HG02884 (cell line): ENCODE results near the gene MCF2L.

ENCODE experiments used
- ATAC-seq: cut with Tn5 transposase; IDR thresholded peaks from one replicate; pipeline ENCODE4 v1.9.1; 2021; ENCODE audit warnings: mild to moderate bottlenecking, moderate library complexity; ENCODE audit not compliant: unreplicated experiment

MCF2L gene

GRCh38 chr13:112977091-112977490 lies 8.1 kb downstream of the MCF2L start:
- ATAC-seq: no peak

DNA sequence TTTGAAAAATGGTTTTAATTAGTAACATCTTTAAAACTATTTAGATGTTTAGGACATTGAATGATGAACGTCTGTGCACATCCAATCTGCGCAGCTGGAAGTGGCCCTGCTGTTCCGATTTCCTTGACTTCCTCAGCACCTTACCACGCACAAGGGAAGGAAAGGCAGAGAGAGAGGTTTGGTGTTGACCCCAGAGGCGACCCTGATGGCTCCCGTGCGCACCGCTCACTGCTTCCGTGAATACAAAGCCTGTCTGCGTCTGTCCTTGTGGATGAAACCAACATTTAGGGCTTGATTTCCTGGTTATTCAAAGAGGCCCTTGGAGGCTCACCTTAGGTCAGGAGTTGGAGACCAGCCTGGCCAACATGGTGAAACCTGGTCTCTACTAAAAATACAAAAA lies 8.5 kb downstream of the MCF2L start:
- no peak for ATAC-seq

DNA sequence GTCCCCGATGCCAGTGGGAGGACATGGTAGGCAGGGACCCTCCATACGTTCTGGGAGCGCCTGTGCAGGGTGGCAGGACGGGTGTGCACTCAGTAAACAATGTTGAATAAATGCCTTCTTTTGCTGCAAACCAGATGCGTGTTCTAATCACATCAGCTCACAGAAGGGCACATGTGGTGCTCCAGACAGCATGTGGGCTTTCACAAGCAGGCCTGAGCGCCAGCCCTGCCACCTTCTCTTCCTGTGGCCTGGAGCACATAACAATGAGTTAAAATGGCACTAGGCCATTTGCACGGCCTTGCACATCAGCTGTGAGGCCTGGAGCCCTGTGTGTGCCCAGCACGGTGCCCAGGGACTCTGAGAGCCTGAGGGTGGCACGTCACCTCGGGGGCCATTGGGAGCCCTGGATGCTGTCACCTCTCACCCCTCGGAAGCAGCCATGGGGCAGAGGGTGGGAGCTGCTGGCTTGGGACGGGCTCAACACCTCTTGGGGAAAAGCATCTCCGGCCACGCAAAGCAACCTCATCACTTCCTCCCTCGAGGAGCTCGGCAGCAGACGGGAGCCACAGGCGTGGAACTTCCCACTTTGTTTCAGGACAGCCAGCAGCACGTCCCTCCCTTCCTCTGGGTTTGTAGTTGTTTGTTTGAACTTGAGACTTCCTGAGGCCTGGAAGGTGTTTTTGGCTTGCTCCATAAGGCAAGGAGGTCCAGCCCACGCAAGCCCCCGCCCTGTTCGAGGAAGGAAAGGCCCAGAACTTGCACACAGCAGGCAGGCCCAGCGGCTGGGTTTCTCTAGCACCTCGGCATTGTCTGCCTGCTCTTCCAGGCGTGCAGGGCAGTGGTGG lies 9.8 kb downstream of the MCF2L start:
- no peak for ATAC-seq

- ATAC-seq: no peak
Measured at GRCh38 chr13:112979406-112979902, 10.4 kb downstream of the MCF2L start.

DNA sequence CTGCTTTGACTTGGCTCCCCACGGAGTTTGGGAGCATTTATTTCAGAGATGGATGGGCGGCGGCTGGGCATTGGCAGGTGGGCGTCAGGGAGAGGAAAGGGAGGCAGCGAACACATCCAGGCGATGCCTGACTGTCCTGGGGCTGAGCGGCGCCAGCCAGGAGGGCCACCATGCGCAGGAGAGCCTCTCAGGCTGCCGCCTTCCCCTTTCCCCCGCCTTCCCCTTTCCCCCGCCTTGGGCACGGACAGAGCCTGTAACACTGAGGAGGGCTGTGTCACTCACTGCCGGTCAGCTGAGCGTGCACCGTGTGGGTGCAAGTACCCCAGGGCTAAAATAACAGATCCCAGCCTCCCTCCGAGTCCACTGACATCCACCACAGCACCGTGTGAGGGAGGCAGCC lies 11.4 kb downstream of the MCF2L start:
- ATAC-seq: no peak

- ATAC-seq: no peak
Measured at GRCh38 chr13:112981451-112981850, 12.4 kb downstream of the MCF2L start.

- ATAC-seq: no peak
Measured at GRCh38 chr13:112982281-112983041, 13.4 kb downstream of the MCF2L start.

- ATAC-seq: no peak
Measured at GRCh38 chr13:112983042-112983305, 14.0 kb downstream of the MCF2L start.

DNA sequence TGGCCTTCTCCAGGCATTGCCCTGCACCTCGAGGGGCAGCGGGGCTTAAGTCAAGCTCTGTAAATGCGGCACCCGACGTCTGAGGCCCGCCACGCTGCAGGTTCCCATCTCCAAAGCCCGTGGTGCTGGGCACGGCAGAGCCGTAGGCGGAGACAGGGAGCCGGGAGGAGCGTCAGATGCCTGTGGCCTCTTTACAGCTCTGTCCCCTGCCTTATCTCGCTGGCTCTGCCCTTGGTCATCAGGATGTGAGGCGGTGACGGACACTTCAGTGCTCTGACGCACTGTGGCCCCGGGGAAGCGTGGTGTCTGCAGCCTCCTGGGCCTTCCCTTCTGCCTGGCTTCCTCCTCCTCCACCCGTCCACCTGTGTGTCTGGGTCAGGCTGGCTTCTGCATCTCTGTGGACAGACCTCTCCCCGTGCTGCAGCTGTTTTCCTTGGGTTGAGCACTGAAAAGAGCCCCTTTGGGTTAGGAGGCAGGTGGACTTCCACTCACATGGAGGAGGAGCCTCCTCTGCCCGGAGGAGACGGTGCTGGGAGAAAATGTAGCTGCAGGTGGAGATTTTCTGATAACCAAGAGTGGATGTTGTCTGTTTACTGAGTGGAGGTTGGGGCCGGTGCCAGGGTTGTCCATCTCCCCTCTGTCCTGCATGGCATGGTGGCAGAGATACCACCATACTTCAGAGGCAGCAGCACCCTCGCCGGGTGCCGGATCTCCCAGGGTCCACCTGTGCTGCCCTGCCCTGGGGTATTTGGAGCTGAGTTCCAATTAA lies 14.6 kb downstream of the MCF2L start:
- ATAC-seq: no peak

- ATAC-seq: no peak
Measured at GRCh38 chr13:112984501-112984900, 15.5 kb downstream of the MCF2L start.

GRCh38 chr13:112984954-112985802 lies 16.2 kb downstream of the MCF2L start:
- ATAC-seq: no peak

GRCh38 chr13:112985803-112986408 lies 16.9 kb downstream of the MCF2L start:
- ATAC-seq: no peak

- no peak for ATAC-seq
Measured at GRCh38 chr13:112986470-112986869, 17.5 kb downstream of the MCF2L start.

GRCh38 chr13:112986946-112987681 lies 18.1 kb downstream of the MCF2L start:
- no peak for ATAC-seq

DNA sequence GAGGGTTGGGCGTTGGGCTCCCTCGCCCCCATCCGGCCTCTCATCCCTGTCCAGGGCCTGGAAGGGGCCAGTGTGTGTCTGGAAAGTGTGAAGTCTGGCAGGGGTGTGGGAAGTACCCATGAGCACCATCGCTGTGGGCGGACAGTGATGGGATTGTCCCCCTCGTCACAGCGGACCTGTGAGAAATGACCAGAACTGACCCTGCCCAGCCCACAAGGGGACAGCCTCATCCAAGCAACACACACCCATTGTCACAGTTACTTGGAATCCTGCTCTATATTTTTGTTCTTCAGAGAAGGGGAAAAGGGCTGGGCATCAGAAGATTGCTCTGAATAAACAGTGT lies 18.6 kb downstream of the MCF2L start:
- no peak for ATAC-seq

DNA sequence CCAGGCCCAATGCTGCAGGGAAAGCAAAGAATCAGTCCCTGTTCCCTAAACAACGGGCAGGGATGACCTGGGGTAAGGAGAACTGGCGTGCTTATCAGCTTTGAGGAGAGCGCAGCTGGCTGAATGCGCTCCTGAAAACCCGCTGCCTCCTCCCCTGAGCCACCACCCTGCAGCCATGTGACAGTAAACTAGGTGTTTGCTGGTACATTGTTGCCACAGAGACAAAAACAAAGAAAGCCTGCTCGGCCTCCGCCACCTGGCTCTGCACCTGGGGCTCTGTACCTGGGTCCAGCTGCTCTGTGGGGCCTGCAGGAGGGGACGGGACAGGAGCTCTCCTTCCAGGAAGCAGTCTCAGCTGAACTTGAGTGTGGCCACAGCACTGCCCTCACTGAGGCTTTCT lies 21.8 kb downstream of the MCF2L start:
- no peak for ATAC-seq

DNA sequence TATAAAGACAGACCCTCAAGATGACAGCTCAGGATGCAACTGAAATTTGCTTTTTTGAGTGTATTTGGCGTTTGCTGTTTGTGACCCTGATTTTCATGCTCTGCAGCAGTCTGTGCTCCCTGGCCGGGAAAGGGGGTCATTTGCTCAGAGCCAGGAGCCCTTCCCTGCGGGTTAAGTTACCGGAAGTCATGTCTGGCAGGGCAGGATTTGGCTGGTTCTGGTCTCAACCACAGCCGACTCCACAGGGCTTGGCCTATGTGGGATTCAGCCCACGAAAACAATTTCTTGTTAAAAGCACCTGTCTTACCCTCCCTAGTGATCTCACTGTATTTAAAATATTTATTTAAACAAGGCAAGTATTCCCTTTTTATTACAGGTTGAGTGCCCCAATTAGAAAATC lies 22.6 kb downstream of the MCF2L start:
- ATAC-seq: no peak

GRCh38 chr13:112992931-112993680 lies 24.1 kb downstream of the MCF2L start:
- no peak for ATAC-seq
